ENCODE results near the gene CTAG1B. TPM values are rescaled to one million over a fixed set of nuclear protein-coding genes. Genes with fewer than 3 reads are reported as not detected.
"Not testable (repeated sequence)": the region's sequence is repeated elsewhere in the genome, so short reads cannot be mapped to it uniquely, and the experiment has no call there.

CTAG1B gene
- total RNA-seq, 1 donor from 2014 or later, result not detected

- H3K36me3 ChIP-seq, result no peaks in the 10 kb centered on the region
- H3K27me3 ChIP-seq, result no peaks in the 10 kb centered on the region
- DNase-seq (ENCODE audit: extremely low spot score in 2 of 2), result no peak
- no peak for TF ChIP-seq POLR2A (IDR thresholded peaks at IDR 0.05)
- TF ChIP-seq POLR2AphosphoS5 (IDR thresholded peaks at IDR 0.05; ENCODE audit: insufficient read depth in 1 of 2, low read depth in 1 of 2), result no peak
- no peak for TF ChIP-seq CTCF (IDR thresholded peaks at IDR 0.05)
- H3K27ac ChIP-seq, result no peak overlapping the region
- H3K9me3 ChIP-seq, result no peaks in the 10 kb centered on the region
- no peaks in the 10 kb centered on the region for H3K4me1 ChIP-seq
- intact Hi-C loops (cut with DNase I), result no loop called here
- no peak overlapping the region for H3K4me3 ChIP-seq
Measured at GRCh38 chrX:154595559-154596249, 23.4 kb downstream of the CTAG1B start.

GRCh38 chrX:154594491-154594890 is 24.6 kb downstream of the CTAG1B start:
- Histone ChIP-seq H3K9me3 (no peaks in the 10 kb centered on the region), H3K27ac (no peak overlapping the region)

GRCh38 chrX:154593201-154593600 is 25.9 kb downstream of the CTAG1B start:
- intact Hi-C loops (cut with DNase I), result no loop called here
- Histone ChIP-seq H3K27ac (no peak overlapping the region), H3K27me3 (no peaks in the 10 kb centered on the region), H3K4me1 (no peaks in the 10 kb centered on the region), H3K9me3 (no peaks in the 10 kb centered on the region), H3K36me3 (no peaks in the 10 kb centered on the region), H3K4me3 (no peak overlapping the region)
- no peak for TF ChIP-seq CTCF (IDR thresholded peaks at IDR 0.05)
- TF ChIP-seq POLR2A (IDR thresholded peaks at IDR 0.05), result no peak
- DNase-seq (ENCODE audit: extremely low spot score in 2 of 2), result no peak

More at GRCh38 chrX:154594491-154594890, 24.6 kb downstream of the CTAG1B start:
- intact Hi-C loops (cut with DNase I), result no loop called here
- Histone ChIP-seq H3K27me3 (no peaks in the 10 kb centered on the region), H3K36me3 (no peaks in the 10 kb centered on the region), H3K4me3 (no peak overlapping the region), H3K4me1 (no peaks in the 10 kb centered on the region)
- no peak for DNase-seq (ENCODE audit: extremely low spot score in 2 of 2)
- no peak for TF ChIP-seq POLR2A (IDR thresholded peaks at IDR 0.05)
- no peak for TF ChIP-seq CTCF (IDR thresholded peaks at IDR 0.05)
- no peak for TF ChIP-seq POLR2AphosphoS5 (IDR thresholded peaks at IDR 0.05; ENCODE audit: insufficient read depth in 1 of 2, low read depth in 1 of 2)

GRCh38 chrX:154592505-154592904 is 26.6 kb downstream of the CTAG1B start:
- Histone ChIP-seq H3K27me3 (no peaks in the 10 kb centered on the region), H3K27ac (no peak overlapping the region), H3K36me3 (no peaks in the 10 kb centered on the region), H3K4me1 (no peaks in the 10 kb centered on the region), H3K9me3 (no peaks in the 10 kb centered on the region), H3K4me3 (no peak overlapping the region)
- DNase-seq (ENCODE audit: extremely low spot score in 2 of 2), result no peak
- TF ChIP-seq CTCF (IDR thresholded peaks at IDR 0.05) (no peak), POLR2AphosphoS5 (IDR thresholded peaks at IDR 0.05; ENCODE audit: insufficient read depth in 1 of 2, low read depth in 1 of 2) (no peak), POLR2A (IDR thresholded peaks at IDR 0.05) (no peak)
- intact Hi-C loops (cut with DNase I), result no loop called here

GRCh38 chrX:154590415-154590814 is 28.7 kb downstream of the CTAG1B start:
- H3K36me3 ChIP-seq; H3K4me3 ChIP-seq; intact Hi-C loops (cut with DNase I); H3K4me1 ChIP-seq; H3K9me3 ChIP-seq; H3K27ac ChIP-seq; DNase-seq (ENCODE audit: extremely low spot score in 2 of 2); H3K27me3 ChIP-seq: not testable (repeated sequence)

- H3K27ac ChIP-seq; DNase-seq (ENCODE audit: extremely low spot score in 2 of 2); H3K36me3 ChIP-seq; H3K4me3 ChIP-seq; intact Hi-C loops (cut with DNase I); H3K27me3 ChIP-seq; H3K9me3 ChIP-seq; H3K4me1 ChIP-seq: not testable (repeated sequence)
Measured at GRCh38 chrX:154584585-154585183, 34.4 kb downstream of the CTAG1B start, which contains the start of gene CTAG1A. TSS of gene CTAG1A (plus strand) at chrX:154585133. CDS start at chrX:154585207, 74 bp downstream.

GRCh38 chrX:154582994-154583393 is 36.1 kb downstream of the CTAG1B start:
- H3K4me1 ChIP-seq; H3K4me3 ChIP-seq; H3K27me3 ChIP-seq; intact Hi-C loops (cut with DNase I); H3K36me3 ChIP-seq; H3K27ac ChIP-seq; H3K9me3 ChIP-seq; DNase-seq (ENCODE audit: extremely low spot score in 2 of 2): not testable (repeated sequence)

GRCh38 chrX:154575076-154575475 is 44.0 kb downstream of the CTAG1B start:
- H3K27ac ChIP-seq; H3K4me3 ChIP-seq; H3K36me3 ChIP-seq; intact Hi-C loops (cut with DNase I); DNase-seq (ENCODE audit: extremely low spot score in 2 of 2); H3K9me3 ChIP-seq; H3K4me1 ChIP-seq; H3K27me3 ChIP-seq: not testable (repeated sequence)

GRCh38 chrX:154573061-154573460 is 46.0 kb downstream of the CTAG1B start:
- intact Hi-C loops (cut with DNase I); H3K9me3 ChIP-seq; H3K4me1 ChIP-seq; DNase-seq (ENCODE audit: extremely low spot score in 2 of 2); H3K4me3 ChIP-seq; H3K27me3 ChIP-seq; H3K36me3 ChIP-seq; H3K27ac ChIP-seq: not testable (repeated sequence)

All from vagina (tissue), 2 donors.